ENCODE results near the gene NAV2.

DNA sequence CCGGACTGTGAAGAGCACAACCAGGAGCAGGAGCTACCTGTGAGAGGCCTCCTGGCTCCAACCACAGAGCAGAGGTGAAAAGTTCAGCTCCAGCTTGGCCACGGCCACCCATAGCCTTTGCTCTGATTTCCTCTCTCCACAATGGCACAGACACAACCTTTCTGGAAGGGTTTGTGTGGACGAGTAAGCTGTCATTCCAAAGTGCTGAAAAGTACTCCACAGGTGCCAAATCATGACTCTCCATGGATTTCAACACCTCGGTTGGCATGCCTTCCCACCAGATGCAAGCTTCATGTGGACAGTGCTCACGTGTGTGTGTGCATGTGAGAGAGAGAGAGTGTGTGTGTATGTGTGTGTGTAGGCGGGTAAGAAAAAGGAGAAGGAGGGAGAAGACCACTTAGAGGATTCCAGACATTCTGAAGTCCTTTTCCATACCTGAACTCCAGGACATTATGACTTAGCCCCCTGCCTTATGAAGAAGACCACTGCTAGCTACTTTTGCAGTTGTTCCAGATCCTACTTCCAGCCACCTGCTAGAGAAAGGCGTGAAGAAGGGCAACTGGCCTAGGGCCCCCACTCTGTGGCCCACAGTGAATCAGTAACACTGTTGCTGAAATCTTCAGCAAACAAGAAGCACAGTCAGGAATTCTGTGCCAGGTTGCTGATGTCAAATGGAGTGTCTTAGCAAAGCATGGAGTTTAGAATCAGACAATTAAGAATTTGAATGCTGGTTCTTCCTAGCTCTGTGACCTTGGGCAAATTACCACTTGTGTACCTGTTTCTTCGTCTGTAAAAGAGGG lies 13.9 kb upstream of the NAV2 start:
- TF ChIP-seq, protein P1, sequence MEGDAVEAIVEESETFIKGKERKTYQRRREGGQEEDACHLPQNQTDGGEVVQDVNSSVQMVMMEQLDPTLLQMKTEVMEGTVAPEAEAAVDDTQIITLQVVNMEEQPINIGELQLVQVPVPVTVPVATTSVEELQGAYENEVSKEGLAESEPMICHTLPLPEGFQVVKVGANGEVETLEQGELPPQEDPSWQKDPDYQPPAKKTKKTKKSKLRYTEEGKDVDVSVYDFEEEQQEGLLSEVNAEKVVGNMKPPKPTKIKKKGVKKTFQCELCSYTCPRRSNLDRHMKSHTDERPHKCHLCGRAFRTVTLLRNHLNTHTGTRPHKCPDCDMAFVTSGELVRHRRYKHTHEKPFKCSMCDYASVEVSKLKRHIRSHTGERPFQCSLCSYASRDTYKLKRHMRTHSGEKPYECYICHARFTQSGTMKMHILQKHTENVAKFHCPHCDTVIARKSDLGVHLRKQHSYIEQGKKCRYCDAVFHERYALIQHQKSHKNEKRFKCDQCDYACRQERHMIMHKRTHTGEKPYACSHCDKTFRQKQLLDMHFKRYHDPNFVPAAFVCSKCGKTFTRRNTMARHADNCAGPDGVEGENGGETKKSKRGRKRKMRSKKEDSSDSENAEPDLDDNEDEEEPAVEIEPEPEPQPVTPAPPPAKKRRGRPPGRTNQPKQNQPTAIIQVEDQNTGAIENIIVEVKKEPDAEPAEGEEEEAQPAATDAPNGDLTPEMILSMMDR (IDR thresholded peaks at IDR 0.05) = no peak
- TF ChIP-seq, protein P2, sequence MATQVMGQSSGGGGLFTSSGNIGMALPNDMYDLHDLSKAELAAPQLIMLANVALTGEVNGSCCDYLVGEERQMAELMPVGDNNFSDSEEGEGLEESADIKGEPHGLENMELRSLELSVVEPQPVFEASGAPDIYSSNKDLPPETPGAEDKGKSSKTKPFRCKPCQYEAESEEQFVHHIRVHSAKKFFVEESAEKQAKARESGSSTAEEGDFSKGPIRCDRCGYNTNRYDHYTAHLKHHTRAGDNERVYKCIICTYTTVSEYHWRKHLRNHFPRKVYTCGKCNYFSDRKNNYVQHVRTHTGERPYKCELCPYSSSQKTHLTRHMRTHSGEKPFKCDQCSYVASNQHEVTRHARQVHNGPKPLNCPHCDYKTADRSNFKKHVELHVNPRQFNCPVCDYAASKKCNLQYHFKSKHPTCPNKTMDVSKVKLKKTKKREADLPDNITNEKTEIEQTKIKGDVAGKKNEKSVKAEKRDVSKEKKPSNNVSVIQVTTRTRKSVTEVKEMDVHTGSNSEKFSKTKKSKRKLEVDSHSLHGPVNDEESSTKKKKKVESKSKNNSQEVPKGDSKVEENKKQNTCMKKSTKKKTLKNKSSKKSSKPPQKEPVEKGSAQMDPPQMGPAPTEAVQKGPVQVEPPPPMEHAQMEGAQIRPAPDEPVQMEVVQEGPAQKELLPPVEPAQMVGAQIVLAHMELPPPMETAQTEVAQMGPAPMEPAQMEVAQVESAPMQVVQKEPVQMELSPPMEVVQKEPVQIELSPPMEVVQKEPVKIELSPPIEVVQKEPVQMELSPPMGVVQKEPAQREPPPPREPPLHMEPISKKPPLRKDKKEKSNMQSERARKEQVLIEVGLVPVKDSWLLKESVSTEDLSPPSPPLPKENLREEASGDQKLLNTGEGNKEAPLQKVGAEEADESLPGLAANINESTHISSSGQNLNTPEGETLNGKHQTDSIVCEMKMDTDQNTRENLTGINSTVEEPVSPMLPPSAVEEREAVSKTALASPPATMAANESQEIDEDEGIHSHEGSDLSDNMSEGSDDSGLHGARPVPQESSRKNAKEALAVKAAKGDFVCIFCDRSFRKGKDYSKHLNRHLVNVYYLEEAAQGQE (IDR thresholded peaks at IDR 0.05; ENCODE audit: insufficient read depth in 1 of 2, low read depth in 2 of 2, low read length in 1 of 2) = no peak
- no peak for TF ChIP-seq POLR2AphosphoS5 (IDR thresholded peaks at IDR 0.05; ENCODE audit: low read depth, low read length)
- no peak for TF ChIP-seq TCF7L2 (IDR thresholded peaks at IDR 0.05; ENCODE audit: low read depth, low read length)
